ENCODE results near the gene ZNF587.

GRCh38 chr19:57867868-57868492 is 18.3 kb downstream of the ZNF587 start:
- TF ChIP-seq CTCF (IDR thresholded peaks at IDR 0.05) (no peak), POLR2AphosphoS5 (IDR thresholded peaks at IDR 0.05; ENCODE audit: insufficient read depth in 1 of 2, low read depth in 1 of 2) (no peak), POLR2A (IDR thresholded peaks at IDR 0.05) (no peak)
